ENCODE results near the gene KLHL5. TPM values are rescaled to one million over a fixed set of nuclear protein-coding genes. Genes with fewer than 3 reads are reported as not detected.

Gene KLHL5
- total RNA-seq, 1 experiment from 2014 or later = 115 TPM

GRCh38 chr4:39104255-39104654, 42.2 kb downstream of the KLHL5 start:
- Histone ChIP-seq H3K27ac (no peak overlapping the region), H4K20me1 (ENCODE audit: insufficient read depth) (peaks cover 10% of the 10 kb centered on the region; the same call in 1 of the 2 replicates), H3K27me3 (ENCODE audit: insufficient read depth, low read depth) (no peaks in the 10 kb centered on the region), H2AFZ (no peak overlapping the region), H3K4me1 (replicated peaks; ENCODE audit: insufficient read depth) (no peaks in the 10 kb centered on the region), H3K36me3 (ENCODE audit: low read depth) (peaks cover 16% of the 10 kb centered on the region; the same call in 1 of the 2 replicates), H3F3A (ENCODE audit: insufficient read depth, low read depth) (peaks cover 13% of the 10 kb centered on the region; the same call in 1 of the 2 replicates), H3K79me2 (ENCODE audit: low read depth) (no peaks in the 10 kb centered on the region), H3K4me3 (no peak overlapping the region), H3K4me2 (no peak overlapping the region), H3K9me2 (ENCODE audit: insufficient read depth) (no peaks in the 10 kb centered on the region), H3K9me3 (ENCODE audit: insufficient read depth, low read depth) (no peaks in the 10 kb centered on the region)
- no peak for DNase-seq
- CTCF ChIA-PET = no interaction called here
- TF ChIP-seq EZH2 (IDR thresholded peaks at IDR 0.05; ENCODE audit: low read depth) (no peak), CTCF (conservative IDR thresholded peaks at IDR 0.05) (no peak)
- POLR2A ChIA-PET (ENCODE audit: unreplicated experiment) = no interaction called here
- no TSS peak for BruUV-seq (replicated peaks)
- intact Hi-C loops (cut with micrococcal nuclease; ENCODE audit: unreplicated experiment) = no loop called here

- Histone ChIP-seq H3K9me2 (ENCODE audit: insufficient read depth) (no peaks in the 10 kb centered on the region), H3K36me3 (ENCODE audit: low read depth) (peaks cover 16% of the 10 kb centered on the region; the same call in 1 of the 2 replicates), H3K9me3 (ENCODE audit: insufficient read depth, low read depth) (no peaks in the 10 kb centered on the region), H3K27me3 (ENCODE audit: insufficient read depth, low read depth) (no peaks in the 10 kb centered on the region), H3K27ac (no peak overlapping the region), H3K79me2 (ENCODE audit: low read depth) (no peaks in the 10 kb centered on the region), H4K20me1 (ENCODE audit: insufficient read depth) (peaks cover 5% of the 10 kb centered on the region; the same call in 1 of the 2 replicates), H2AFZ (no peak overlapping the region), H3K4me1 (replicated peaks; ENCODE audit: insufficient read depth) (no peaks in the 10 kb centered on the region), H3K4me2 (no peak overlapping the region), H3F3A (ENCODE audit: insufficient read depth, low read depth) (no peaks in the 10 kb centered on the region), H3K4me3 (no peak overlapping the region)
- DNase-seq = no peak
- no TSS peak for BruUV-seq (replicated peaks)
- intact Hi-C loops (cut with micrococcal nuclease; ENCODE audit: unreplicated experiment) = no loop called here
- TF ChIP-seq CTCF (conservative IDR thresholded peaks at IDR 0.05) = no peak
- TF ChIP-seq EZH2 (IDR thresholded peaks at IDR 0.05; ENCODE audit: low read depth) = no peak
- POLR2A ChIA-PET (ENCODE audit: unreplicated experiment) = no interaction called here
- CTCF ChIA-PET = no interaction called here
Observed at GRCh38 chr4:39106011-39106410, 44.0 kb downstream of the KLHL5 start.

GRCh38 chr4:39114436-39114835, 52.4 kb downstream of the KLHL5 start:
- no peaks in the 10 kb centered on the region for H3K9me3 ChIP-seq (ENCODE audit: insufficient read depth, low read depth)
- H3K4me2 ChIP-seq = no peak overlapping the region
- no peak overlapping the region for H2AFZ ChIP-seq
- no peaks in the 10 kb centered on the region for H3K27me3 ChIP-seq (ENCODE audit: insufficient read depth, low read depth)
- no peaks in the 10 kb centered on the region for H4K20me1 ChIP-seq (ENCODE audit: insufficient read depth)
- no peak for DNase-seq
- no TSS peak for BruUV-seq (replicated peaks)
- H3K9me2 ChIP-seq (ENCODE audit: insufficient read depth) = no peaks in the 10 kb centered on the region
- intact Hi-C loops (cut with micrococcal nuclease; ENCODE audit: unreplicated experiment) = no loop called here
- H3K4me3 ChIP-seq = no peak overlapping the region
- TF ChIP-seq EZH2 (IDR thresholded peaks at IDR 0.05; ENCODE audit: low read depth) (no peak), CTCF (conservative IDR thresholded peaks at IDR 0.05) (no peak)
- H3K36me3 ChIP-seq (ENCODE audit: low read depth) = peaks cover 18% of the 10 kb centered on the region; the same call in 1 of the 2 replicates
- H3K79me2 ChIP-seq (ENCODE audit: low read depth) = no peaks in the 10 kb centered on the region
- no peaks in the 10 kb centered on the region for H3K4me1 ChIP-seq (replicated peaks; ENCODE audit: insufficient read depth)
- H3F3A ChIP-seq (ENCODE audit: insufficient read depth, low read depth) = no peaks in the 10 kb centered on the region
- POLR2A ChIA-PET (ENCODE audit: unreplicated experiment) = no interaction called here
- H3K27ac ChIP-seq = no peak overlapping the region
- CTCF ChIA-PET = no interaction called here

Measured in PC-9 (cell line).